NCI-H128 (cell line): Measurements from ENCODE around the gene C9orf57.
"Not testable (repeated sequence)": the region's sequence is repeated elsewhere in the genome, so short reads cannot be mapped to it uniquely, and the experiment has no call there.

Experiments used
- DNase-seq: peaks from one replicate; lab custom pipeline; 2025; ENCODE audit not compliant: unreplicated experiment; lab: John Stamatoyannopoulos, UW

The C9orf57 gene, protein sequence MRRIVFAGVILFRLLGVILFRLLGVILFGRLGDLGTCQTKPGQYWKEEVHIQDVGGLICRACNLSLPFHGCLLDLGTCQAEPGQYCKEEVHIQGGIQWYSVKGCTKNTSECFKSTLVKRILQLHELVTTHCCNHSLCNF

DNA sequence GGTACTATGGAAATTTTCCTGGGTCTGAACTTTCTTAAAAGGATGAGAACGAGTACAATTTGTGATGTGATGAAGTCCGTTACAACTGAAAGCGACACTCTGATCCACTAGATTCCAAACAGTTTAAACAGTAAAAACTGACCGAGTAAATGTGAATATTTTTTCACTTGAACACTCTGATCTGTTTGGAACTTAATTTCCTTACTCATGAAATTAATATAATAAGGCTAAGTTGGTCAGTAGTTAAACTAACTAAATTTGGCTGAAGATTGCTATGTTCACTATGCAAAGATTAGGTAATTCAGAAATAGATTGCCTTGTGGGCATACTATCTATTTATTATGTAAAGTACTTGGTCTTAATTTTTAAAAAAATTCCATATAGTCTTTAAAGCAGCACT lies at the start of gene C9orf57:
C9orf57 (minus strand) TSS at position 101 of the 400 bp plus-strand sequence. CDS start 1,282 bp downstream, outside the sequence.
- DNase-seq = no peak

DNA sequence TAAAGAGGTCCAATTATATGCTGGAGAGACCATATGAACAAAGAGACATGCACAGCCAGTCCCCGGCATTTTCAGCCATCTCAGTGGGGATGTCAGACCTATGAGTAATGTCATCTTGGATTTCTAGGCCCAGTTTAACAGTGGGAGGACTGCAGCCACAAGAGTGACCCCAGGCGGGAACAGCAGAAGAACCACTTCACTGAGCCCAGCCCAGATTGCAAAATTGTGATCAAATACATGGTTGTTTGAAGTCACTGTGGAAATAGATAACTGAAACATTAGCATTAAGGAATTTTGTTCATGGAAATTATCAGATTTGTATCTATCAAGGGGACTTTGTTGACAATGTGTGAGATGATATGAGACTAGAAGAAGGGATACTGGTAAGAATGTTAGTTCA lies 42.1 kb upstream of the C9orf57 start:
- DNase-seq = no peak

DNA sequence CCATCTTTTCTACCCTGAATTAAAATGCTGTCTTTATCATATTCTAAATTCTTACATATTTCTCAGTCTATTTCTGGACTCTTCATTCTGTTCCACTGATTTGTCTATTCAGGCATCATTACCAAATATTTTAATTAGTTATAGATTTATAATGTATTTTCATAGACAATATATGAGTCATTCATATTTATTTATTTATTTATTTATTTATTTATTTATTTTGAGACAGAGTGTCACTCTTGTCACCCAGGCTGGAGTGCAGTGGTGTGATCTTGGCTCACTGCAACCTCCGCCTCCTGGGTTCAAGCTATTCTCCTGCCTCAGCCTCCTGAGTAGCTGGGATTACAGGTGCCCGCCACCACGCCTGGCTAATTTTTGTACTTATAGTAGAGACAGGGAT lies 35.1 kb upstream of the C9orf57 start:
- not testable (repeated sequence) for DNase-seq

DNA sequence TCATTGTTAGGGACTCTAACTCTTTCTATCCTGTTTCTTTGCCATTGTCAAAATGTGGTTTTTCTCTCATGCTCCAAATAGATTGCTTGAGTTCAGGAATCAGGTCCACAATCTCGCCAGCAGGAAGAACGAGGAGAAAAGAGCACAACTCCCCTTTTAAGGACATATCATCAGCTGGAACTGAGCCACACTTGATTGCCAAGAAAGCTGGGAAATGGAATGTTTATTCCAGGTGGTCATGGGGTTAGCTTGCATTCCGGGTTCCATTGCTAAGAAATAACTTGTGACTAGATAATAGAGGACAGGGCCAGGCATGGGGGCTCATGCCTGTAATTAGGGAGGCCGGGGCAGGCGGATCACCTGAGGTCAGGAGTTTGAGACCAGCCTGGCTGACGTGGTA lies 32.4 kb upstream of the C9orf57 start:
- DNase-seq = no peak

DNA sequence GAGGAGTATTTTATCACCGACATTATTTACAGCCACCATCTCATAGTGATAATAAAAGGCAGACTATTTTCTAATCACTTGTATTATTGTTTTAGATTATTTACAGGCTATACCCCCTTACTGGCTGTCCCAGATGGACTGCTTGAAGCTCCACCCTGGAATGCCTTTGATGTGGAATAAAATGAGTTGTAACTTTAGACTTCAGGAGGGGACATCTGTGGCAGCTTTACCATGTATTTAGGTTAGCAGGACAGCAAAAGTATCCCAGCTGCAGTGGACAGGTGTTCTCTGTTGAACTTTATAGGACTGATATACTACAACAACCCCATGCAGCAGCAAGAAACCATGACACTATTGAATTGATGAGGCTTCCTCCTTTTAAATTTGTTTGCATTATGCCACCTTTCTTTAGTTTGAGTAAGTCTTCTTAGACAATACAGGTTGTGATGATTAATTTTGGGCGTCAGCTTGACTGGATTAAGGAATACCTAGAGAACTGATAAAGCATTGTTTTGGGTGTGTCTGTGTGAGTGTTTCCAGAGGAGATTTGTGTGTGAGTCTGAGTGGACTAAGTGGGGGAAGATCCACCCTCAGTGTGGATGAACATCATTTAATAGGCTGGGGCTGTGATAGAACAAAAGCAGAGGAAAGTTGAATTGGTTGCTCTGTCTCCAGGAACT lies 29.2 kb upstream of the C9orf57 start:
- DNase-seq = no peak

DNA sequence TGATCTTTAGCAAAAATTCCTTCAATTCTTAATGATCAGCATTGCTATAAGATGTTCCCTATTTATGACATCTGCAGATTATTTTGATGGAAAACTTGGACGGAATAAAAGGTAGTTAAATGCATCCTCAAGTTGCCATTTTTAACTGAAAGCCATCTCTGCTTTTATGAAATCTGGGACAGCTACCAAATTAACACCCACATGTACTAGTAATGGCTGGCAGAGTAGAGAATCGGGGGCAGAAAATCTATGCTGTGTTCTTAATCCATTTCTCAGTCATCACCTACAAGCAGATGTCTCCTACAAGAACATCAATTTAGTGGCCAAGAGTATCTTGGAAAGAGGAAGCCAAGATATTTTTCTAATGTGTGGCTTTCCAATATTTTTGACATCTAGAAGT lies 22.1 kb upstream of the C9orf57 start:
- no peak for DNase-seq

DNA sequence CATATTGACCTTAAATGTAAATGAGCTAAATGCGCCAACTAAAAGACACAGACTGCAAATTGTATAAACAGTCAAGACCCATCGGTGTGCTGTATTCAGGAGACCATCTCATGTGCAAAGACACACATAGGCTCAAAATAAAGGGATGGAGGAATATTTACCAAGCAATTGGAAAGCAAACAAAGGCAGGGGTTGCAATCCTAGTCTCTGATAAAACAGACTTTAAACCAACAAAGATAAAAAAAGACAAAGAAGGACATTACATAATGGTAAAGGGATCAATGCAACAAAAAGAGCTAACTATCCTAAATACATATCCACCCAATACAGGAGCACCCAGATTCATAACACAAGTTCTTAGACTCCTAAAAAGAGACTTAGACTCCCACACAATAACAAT lies 14.3 kb upstream of the C9orf57 start:
- DNase-seq = not testable (repeated sequence)

DNA sequence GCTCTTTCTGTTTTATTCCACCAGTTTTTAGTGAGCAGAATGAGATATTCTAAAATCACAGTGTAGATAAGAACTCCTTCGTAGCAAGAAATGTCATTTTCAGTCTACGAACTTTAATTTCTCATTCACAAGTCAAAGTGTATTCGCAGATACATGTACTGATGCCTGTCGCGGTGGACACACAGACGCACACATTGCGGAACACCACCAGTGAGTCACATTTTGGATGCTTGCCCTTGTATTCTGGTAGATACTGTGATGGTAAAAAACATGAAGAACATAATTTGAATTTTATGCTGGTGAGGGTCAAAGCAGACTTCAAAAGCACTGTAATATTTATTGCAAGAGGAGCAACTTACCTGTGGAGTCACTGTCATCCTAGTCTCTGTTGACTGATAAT lies 4.7 kb upstream of the C9orf57 start:
- no peak for DNase-seq

DNA sequence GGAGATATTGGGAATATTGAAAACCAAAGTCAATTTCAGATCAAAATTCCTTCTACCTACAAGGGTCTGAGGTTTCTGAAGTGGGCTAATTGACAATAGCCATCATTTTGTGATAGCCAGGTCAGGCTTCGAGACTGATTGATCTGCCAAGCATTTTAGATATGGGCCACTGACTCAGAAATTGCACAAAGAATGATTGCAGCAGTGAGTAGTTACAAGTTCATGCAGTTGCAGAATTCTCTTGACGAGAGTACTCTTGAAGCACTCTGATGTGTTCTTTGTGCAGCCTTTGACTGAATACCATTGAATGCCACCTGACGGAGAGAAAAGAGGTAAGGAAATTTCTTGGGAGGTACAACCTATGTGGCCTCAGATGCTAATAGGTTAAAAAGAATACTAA lies 8.3 kb downstream of the C9orf57 start:
- DNase-seq = no peak

DNA sequence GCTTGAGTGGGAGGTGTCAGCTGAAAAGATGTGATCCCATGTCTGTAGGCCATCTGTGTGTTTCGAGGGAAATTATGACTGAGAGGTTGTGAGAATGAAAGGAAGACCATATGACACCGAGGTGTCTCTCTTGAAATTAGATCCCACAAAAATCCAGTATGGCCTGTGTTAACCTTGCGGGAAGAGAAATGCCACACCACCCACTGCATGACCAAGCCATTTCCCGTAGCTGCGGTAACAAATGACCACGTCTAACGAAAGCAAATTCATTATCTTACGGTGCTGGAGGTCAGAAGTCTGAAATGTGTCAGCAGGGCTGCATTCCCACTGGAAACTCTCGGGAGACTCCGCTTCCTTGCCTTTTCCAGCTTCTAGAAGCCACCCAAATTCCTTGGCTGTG lies 11.6 kb downstream of the C9orf57 start:
- DNase-seq = no peak

DNA sequence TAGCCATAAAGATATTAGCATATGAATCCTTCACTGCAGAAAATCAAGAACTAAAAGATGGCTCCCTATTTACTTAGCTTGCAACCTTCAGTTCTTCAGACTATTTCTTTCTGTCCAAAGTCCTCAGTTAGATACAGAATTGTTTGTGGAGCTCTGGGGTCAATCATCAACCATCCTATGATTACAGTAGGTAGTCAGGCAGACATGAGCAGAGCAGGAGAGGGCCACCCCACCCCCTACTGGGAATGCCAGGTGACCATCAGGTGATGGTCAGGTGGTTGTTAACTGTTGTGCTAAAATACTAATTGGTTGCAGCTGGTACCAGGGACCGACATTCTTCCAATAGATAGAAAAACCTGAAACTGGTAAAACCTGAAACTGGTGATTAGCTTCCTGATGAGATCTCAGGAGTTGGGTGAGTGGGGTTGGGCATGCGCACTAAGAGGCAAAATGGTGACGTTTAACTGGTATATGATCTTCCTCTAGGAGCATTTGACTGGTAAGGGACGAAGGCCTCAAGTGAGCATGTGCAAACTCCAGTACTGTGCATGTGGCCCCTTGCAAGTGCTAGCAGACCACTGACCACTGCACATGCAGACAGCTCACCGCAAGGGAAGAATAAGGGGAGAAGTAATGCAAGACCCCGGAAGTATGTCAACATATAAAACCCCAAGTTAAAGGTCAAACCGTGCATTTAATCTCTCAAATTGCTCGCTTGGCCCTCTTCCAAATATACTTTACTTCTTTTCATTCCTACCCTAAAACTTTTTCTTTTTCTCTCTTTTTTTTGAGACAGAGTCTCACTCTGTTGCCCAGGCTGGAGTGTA lies 13.6 kb downstream of the C9orf57 start:
- no peak for DNase-seq

DNA sequence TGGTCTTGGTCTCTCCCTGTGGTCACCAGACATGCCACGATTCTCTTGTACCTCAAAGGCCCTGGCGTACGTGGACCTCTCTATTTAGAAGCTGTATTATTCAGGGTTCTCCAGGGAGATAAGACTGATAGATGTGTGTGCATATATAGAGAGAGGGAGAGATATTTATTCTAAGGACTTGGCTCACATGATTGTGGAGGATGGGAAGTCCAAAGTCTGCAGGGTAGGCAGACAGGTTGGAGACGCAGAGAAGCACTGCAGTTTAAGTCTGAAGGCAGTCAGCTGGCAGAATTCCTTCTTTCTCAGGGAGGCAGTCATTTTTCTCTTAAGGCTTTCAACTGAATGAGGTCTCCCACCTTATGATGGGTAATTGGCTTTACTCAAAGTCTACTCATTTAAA lies 16.3 kb downstream of the C9orf57 start:
- no peak for DNase-seq

DNA sequence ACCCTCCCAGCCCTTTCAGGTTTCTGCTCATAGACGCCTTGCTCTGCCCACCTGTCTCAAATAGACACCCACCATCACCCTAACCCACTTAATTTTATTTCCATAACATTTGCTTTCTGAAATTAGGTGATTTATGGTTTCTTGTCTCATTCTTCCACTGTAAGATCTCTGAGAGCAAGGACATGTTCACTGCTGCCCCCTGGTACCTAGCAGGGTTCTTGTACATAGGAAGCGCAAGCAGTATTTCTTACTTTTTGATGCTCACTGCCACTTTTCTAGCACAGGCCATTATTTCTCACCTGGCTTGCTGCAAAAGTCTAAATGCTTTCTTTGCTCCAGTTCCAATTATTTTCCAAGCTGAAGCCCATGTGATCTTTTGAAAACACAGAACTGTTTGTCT lies 16.8 kb downstream of the C9orf57 start:
- no peak for DNase-seq

DNA sequence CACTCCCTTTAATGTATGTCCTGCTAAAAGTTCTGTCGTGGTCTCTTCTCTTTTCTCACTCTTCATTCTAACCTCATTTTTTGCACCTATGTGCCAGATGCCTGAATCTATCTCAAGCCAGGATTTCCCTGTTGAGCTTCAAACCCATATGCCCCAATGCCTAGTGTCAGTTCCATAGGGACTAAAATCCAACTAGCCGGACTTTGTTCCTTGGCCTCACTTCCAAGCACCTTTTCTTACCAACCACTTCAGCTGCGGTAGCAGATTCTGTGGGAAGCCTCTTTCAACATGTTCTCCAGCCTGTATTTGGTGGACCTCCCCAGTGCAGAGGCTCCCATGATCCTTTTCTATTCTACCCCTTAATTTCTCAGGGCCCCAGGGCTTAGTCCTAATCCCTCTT lies 17.5 kb downstream of the C9orf57 start:
- no peak for DNase-seq

DNA sequence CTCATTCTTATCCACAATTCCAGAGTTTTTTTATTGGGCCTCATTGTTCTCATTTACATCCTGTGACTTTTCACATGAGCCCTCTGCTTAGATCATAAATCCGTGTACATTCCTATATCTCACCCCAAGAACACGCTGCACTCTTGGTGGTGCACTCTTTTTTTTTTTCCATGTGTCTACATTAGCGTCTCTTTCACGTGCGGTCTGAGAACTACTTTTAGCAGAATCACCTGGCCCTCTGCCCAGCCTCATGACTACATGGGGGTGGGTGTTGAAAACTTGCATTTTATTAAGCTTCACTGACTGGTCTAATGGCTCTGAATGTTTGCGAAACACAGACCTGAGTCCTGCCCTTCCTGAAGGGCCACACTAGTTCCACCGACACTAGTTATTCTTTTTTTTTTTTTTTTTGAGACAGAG lies 18.6 kb downstream of the C9orf57 start:
- peak; percentile 1 for DNase-seq

DNA sequence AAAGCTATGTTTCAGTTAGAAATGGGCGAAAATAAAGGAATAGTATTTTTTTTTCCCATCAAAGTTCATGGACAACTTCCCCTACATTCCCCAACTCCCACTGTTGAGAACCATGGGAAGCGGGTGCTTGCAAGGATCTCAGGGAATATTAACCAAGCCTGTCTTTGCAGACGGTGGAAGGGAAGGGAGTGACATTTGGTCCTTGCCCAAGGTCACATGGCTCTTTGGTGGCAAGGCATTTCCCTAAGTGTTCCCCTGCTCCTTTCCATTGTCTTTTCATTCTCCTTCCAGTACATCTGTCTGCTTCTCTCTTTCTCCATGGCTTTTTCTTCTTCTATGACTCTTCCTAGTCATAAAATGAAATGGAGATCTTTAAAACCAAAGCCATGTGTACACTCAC lies 19.0 kb downstream of the C9orf57 start:
- no peak for DNase-seq

DNA sequence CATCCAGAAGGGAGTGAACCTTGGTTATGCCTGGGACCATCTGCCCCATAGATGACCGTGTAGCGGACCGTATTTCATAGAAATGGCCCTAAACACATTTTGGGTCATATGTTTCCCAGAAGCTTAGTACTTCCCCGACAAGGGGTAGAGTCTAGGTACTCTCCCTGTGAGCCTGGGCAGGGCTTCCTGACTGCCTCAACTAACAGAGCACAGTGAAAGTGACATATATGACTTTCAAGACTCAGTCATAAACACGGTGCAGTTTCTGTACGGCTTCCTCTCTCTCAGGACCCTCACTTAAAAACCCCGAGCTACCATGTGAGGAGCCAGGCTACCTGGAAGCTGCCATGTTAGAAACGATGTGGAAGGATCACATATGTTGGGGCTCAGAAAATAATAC lies 20.9 kb downstream of the C9orf57 start:
- no peak for DNase-seq

DNA sequence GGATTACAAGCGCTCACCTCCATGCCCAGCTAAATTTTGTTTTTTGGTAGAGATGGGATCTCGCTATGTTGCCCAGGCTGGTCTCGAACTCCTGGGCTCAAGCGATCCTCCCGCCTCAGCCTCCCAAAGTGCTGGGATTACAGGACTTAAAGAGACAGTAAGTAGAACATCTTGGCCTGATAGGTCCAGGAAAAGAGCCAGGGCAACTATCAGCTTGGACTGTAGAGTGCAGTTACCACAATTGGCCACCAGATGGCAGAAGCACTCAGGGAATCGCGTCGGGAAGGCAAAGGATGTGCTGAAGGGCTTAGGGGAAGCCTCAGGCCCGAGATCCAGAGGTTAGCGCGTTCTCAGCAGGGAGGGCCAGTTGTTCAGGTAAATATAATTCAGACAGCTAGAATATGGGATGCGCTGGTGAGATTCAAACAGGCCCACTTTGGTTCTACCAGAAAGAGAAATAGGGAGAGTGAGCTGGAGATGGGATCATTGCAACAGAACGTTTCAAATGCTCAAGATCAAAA lies 21.5 kb downstream of the C9orf57 start:
- DNase-seq = peak; percentile 63

DNA sequence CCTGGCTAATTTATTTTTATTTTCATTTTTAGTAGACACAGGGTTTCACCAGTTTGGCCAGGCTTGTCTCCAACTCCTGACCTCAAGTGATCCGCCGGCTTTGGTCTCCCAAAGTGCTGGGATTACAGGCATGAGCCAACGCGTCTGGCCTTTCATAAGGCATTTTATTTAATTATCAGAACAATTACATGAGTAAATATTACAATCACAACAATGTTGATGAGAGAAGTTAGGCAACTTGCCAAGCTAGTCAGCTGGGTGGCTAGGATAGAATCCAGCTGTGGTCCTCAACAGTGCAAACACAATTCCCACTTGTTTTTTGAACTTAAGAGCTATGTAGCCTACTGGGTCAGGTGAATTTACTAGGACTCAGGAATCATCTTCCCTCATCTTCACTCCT lies 22.0 kb downstream of the C9orf57 start:
- DNase-seq = no peak

DNA sequence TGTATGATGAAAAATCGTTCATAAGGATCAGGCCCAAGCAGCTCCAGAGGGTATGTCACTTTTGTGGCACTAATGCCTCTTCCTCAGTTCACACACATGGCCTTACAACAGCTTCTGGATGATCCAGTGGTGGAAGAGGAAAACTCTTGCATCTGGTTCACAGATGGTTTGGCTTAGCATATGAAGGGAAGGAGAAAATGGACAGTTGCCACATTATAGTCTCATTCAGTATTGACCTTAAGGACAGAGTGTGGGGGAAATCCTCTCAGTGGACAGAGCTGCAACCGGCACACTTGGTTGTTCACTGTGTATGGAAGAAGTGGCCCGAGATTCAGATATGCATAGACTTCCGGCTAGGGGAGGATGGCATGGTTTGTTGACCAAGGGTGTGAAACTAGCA lies 22.8 kb downstream of the C9orf57 start:
- no peak for DNase-seq

DNA sequence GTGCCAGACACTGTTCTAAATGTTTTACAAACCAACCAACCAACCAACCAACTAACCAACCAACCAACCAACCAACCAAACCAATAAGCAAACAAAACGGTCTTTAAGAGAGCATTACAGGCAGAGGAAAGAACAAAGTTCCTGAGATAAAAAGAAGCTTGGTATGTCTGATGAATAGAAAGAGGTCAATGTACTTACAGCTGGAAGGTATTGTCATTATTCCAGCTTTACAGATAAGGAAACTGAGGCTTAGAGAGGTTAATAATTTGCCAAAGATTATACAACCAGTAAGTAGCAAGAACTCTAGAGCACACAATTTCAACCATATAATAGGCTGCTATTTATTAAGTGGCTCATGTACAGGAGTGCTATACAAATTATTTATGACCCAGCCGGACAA lies 29.6 kb downstream of the C9orf57 start:
- no peak for DNase-seq

DNA sequence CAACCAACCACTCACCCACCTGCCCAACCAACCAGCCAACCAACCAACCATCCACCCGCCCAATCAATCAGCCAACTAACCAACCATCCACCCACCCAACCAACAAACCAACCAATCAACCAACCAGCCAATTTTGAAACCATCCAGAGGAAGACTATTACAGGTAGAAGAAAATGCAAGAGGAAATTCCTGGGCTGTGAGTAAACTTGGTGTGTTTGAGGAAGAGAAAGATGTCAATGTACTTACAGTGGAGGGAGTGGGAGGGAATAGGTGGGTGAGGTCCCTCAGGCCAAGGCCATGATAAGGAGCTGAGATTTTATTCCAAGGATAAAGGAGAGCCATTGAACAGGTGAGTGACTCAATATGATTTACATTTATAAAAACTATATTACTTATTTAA lies 30.4 kb downstream of the C9orf57 start:
- no peak for DNase-seq
